Loucy (cell line): ENCODE data around the gene AP2B1.

Experiments used
- H2AFZ ChIP-seq: fragments of 200-600 bp; sonication (generic); 2 replicates; pipeline ENCODE4 v1.6.0; 2016; ENCODE audit warnings: antibody characterized with exemption, mild to moderate bottlenecking, low read length, moderate library complexity
- H3F3A ChIP-seq: fragments of 200-600 bp; 2 replicates; pipeline ENCODE4 v1.6.0; 2016; ENCODE audit warnings: antibody characterized with exemption, low read depth, mild to moderate bottlenecking
- H3K27me3 ChIP-seq: fragments of 200-600 bp; sonication (generic); 2 replicates; pipeline ENCODE4 v1.6.1; 2014; ENCODE audit warnings: low read length, mild to moderate bottlenecking; ENCODE audit not compliant: insufficient read depth, poor library complexity, severe bottlenecking
- H3K36me3 ChIP-seq: fragments of 200-600 bp; sonication (generic); 2 replicates; pipeline ENCODE4 v1.6.1; 2016; ENCODE audit warnings: low read length; ENCODE audit not compliant: insufficient read depth
- H3K4me1 ChIP-seq: fragments of 200-600 bp; sonication (generic); 2 replicates; pipeline ENCODE4 v1.5.1; 2014; ENCODE audit warnings: low read length, mild to moderate bottlenecking; ENCODE audit not compliant: insufficient read depth, poor library complexity, severe bottlenecking
- H3K4me2 ChIP-seq: fragments of 200-600 bp; sonication (generic); 2 replicates; pipeline ENCODE4 v1.6.0; 2014; ENCODE audit warnings: antibody characterized with exemption, low read length, low read depth, mild to moderate bottlenecking; ENCODE audit not compliant: poor library complexity, severe bottlenecking
- H3K4me3 ChIP-seq: fragments of 200-600 bp; sonication (generic); 2 replicates; pipeline ENCODE4 v1.5.1; 2014; ENCODE audit warnings: low read length, mild to moderate bottlenecking, mixed read lengths; ENCODE audit not compliant: poor library complexity, severe bottlenecking
- H3K79me2 ChIP-seq: fragments of 200-600 bp; sonication (generic); 2 replicates; pipeline ENCODE4 v1.6.1; 2014; ENCODE audit warnings: low read length; ENCODE audit not compliant: insufficient read depth
- H3K9ac ChIP-seq: fragments of 200-600 bp; sonication (generic); 2 replicates; pipeline ENCODE4 v1.6.0; 2014; ENCODE audit warnings: mild to moderate bottlenecking, low read depth, low read length, moderate library complexity; ENCODE audit not compliant: poor library complexity, severe bottlenecking
- H3K9me2 ChIP-seq: fragments of 200-600 bp; sonication (generic); replicated peaks from 2 replicates; pipeline ENCODE4 v1.6.1; 2016; ENCODE audit warnings: low read depth, low read length, mixed read lengths
- H3K9me3 ChIP-seq: fragments of 200-600 bp; sonication (generic); 2 replicates; pipeline ENCODE4 v1.6.1; 2014; ENCODE audit warnings: mild to moderate bottlenecking, antibody characterized with exemption, low read length, low read depth; ENCODE audit not compliant: insufficient read depth
- H4K20me1 ChIP-seq: fragments of 200-600 bp; sonication (generic); 2 replicates; pipeline ENCODE4 v1.6.0; 2014; ENCODE audit warnings: antibody characterized with exemption, low read length, mild to moderate bottlenecking; ENCODE audit not compliant: insufficient read depth, poor library complexity, severe bottlenecking
- EZH2phosphoT487 ChIP-seq: fragments of 200-600 bp; IDR thresholded peaks from 2 replicates; pipeline ENCODE4 v1.6.1; 2018; ENCODE audit warnings: antibody characterized with exemption, mild to moderate bottlenecking, moderate library complexity, borderline replicate concordance
- TF ChIP-seq, protein P1 (sequence below): fragments of 200-600 bp; sonication (generic); conservative IDR thresholded peaks from 2 replicates; pipeline ENCODE4 v1.5.1; 2014; ENCODE audit warnings: mild to moderate bottlenecking, antibody characterized with exemption, low read length

The AP2B1 gene

DNA sequence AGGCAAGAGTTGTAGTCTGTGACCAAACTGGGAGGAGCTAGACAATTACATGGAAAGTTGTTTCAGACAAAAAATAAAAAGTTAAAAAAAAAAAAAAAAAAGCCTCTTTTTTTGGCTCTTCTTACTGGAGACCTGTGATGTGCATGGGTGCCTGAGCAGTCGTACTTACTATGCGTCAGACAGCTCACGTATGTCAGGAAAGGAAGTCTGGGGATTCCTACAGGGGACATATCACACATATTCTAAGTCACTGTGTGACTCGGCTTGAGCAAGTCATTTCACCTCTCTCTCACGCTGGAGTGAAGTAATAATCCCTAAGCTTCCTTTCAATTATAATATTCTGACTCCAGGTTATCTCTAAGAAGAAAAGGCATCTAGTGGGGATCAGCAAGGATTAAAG, 32.5 kb upstream of the AP2B1 start:
- no peak overlapping the region for H3K4me3 ChIP-seq
- TF ChIP-seq, protein P1, sequence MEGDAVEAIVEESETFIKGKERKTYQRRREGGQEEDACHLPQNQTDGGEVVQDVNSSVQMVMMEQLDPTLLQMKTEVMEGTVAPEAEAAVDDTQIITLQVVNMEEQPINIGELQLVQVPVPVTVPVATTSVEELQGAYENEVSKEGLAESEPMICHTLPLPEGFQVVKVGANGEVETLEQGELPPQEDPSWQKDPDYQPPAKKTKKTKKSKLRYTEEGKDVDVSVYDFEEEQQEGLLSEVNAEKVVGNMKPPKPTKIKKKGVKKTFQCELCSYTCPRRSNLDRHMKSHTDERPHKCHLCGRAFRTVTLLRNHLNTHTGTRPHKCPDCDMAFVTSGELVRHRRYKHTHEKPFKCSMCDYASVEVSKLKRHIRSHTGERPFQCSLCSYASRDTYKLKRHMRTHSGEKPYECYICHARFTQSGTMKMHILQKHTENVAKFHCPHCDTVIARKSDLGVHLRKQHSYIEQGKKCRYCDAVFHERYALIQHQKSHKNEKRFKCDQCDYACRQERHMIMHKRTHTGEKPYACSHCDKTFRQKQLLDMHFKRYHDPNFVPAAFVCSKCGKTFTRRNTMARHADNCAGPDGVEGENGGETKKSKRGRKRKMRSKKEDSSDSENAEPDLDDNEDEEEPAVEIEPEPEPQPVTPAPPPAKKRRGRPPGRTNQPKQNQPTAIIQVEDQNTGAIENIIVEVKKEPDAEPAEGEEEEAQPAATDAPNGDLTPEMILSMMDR = no peak
- no peak for TF ChIP-seq EZH2phosphoT487

DNA sequence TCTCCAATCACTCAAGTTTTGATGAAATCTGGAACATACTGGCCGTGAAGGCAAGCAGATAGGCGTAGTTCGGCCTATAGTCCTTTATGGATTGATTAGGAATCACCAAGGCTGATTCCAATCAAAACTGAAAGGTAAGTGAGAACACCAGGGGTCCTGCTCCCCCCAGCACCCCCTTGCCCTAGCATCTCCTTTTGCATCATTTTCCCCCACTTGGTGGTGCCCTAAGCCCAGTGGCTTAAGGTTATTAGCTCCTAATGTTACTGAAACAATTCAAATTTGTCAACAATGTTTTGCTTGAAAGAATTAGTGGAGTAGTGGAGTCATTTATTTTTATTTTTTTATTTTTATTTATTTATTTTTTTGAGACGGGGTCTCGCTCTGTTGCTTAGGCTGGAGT, 31.4 kb upstream of the AP2B1 start:
- no peak overlapping the region for H2AFZ ChIP-seq
- H3F3A ChIP-seq = no peaks in the 10 kb centered on the region
- H3K4me3 ChIP-seq = no peak overlapping the region
- TF ChIP-seq, protein P1 = peak; percentile 54
- no peak for TF ChIP-seq EZH2phosphoT487
- no peaks in the 10 kb centered on the region for H3K9me2 ChIP-seq
- H3K4me1 ChIP-seq = no peaks in the 10 kb centered on the region
- H3K9me3 ChIP-seq = no peaks in the 10 kb centered on the region
- no peaks in the 10 kb centered on the region for H3K79me2 ChIP-seq
- H3K4me2 ChIP-seq = no peak overlapping the region
- no peaks in the 10 kb centered on the region for H3K27me3 ChIP-seq
- H3K9ac ChIP-seq = no peak overlapping the region
- H3K36me3 ChIP-seq = no peaks in the 10 kb centered on the region
- no peaks in the 10 kb centered on the region for H4K20me1 ChIP-seq

More for the DNA sequence above, 32.5 kb upstream of the AP2B1 start:
- Histone ChIP-seq H3K27me3 (no peaks in the 10 kb centered on the region), H2AFZ (no peak overlapping the region), H3K9ac (no peak overlapping the region), H4K20me1 (no peaks in the 10 kb centered on the region), H3K9me3 (no peaks in the 10 kb centered on the region), H3K4me2 (no peak overlapping the region), H3K9me2 (no peaks in the 10 kb centered on the region), H3K4me1 (no peaks in the 10 kb centered on the region), H3K79me2 (no peaks in the 10 kb centered on the region), H3F3A (no peaks in the 10 kb centered on the region), H3K36me3 (no peaks in the 10 kb centered on the region)

GRCh38 chr17:35557353-35557752, 29.8 kb upstream of the AP2B1 start:
- Histone ChIP-seq H3K4me3 (no peak overlapping the region), H3F3A (no peaks in the 10 kb centered on the region), H4K20me1 (no peaks in the 10 kb centered on the region), H3K27me3 (no peaks in the 10 kb centered on the region), H3K4me1 (no peaks in the 10 kb centered on the region), H3K79me2 (no peaks in the 10 kb centered on the region), H3K36me3 (no peaks in the 10 kb centered on the region), H3K9me3 (no peaks in the 10 kb centered on the region), H3K9me2 (no peaks in the 10 kb centered on the region), H3K4me2 (no peak overlapping the region), H2AFZ (no peak overlapping the region), H3K9ac (no peak overlapping the region)
- TF ChIP-seq EZH2phosphoT487 = no peak
- TF ChIP-seq, protein P1 = no peak
